GM15510 (cell line): ENCODE results near the gene HMG20B.
A peak's percentile ranks its signal among the peaks of the same experiment; 100 is the strongest.

ENCODE experiments used
- POLR2A ChIP-seq: IDR thresholded peaks from 3 replicates; pipeline ENCODE4 v1.6.1; 2011; ENCODE audit warnings: borderline replicate concordance; ENCODE audit not compliant: insufficient read length; ENCODE audit errors: extremely low read depth

HMG20B gene

DNA sequence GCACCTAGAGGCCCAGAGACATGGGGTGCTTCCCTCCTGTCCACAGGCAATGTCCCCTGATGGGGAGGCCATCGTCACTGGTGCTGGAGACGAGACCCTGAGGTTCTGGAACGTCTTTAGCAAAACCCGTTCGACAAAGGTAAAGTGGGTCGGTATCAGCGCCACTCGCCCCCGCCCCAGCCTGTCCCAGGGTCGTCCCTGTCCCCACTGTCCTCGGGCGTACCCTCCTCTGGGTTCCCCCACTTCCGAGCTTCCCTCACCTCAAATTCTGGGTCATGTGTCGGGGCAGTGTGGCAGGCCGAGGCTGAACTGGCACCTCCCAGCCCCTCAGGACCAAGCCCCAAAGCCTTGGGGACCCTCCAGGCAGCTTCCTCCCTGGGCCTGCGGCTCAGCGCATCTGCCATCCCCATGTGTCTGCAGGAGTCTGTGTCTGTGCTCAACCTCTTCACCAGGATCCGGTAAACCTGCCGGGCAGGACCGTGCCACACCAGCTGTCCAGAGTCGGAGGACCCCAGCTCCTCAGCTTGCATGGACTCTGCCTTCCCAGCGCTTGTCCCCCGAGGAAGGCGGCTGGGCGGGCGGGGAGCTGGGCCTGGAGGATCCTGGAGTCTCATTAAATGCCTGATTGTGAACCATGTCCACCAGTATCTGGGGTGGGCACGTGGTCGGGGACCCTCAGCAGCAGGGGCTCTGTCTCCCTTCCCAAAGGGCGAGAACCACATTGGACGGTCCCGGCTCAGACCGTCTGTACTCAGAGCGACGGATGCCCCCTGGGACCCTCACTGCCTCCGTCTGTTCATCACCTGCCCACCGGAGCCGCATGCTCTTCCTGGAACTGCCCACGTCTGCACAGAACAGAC lies 38.1 kb upstream of the HMG20B start:
- TF ChIP-seq POLR2A: no peak

DNA sequence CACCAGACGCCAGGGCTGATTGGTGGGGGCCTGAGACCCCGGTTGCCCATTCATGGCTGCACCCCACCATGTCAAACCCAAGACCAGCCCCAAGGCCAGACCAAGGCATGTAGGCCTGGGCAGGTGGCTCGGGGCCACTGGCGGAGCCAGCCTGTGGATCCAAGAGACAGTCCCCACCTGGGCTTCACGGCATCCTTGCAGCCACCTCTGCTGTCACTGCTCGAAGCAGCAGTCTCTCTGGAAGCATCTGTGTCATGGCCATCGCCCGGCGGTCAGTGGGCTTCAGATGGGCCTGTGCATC lies 37.6 kb upstream of the HMG20B start:
- TF ChIP-seq POLR2A: no peak

DNA sequence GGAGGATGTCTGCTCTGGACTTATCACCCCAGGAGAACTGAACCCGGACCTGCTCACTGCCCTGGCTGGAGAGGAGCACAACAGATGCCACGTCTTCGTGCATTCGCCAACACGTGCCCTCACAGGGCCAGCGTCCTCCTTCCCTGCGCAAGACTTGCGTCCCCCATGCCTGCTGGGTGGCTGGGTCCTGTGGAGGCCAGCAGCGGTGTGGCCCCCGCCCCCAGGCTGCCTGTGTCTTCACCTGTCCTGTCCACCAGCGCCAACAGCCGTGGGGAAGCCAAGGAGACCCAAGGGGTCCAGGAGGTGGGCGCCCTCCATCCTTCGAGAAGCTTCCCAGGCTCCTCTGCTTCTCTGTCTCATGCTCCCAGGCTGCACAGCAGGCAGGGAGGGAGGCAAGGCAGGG lies 37.2 kb upstream of the HMG20B start:
- TF ChIP-seq POLR2A: peak; percentile 14

DNA sequence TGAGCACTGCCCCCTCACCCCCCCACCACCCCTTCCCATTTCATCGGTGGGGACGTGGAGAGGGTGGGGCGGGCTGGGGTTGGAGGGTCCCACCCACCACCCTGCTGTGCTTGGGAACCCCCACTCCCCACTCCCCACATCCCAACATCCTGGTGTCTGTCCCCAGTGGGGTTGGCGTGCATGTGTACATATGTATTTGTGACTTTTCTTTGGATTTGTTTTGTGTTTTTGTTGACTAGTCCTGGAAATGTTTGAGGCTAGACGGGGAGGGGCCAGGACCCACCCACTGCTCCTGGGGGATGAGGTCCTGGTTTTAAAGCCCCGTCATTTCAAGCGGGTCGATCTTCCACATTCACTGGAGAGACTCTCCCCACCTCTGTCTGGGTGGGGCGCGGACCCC lies 36.8 kb upstream of the HMG20B start:
- TF ChIP-seq POLR2A: no peak

DNA sequence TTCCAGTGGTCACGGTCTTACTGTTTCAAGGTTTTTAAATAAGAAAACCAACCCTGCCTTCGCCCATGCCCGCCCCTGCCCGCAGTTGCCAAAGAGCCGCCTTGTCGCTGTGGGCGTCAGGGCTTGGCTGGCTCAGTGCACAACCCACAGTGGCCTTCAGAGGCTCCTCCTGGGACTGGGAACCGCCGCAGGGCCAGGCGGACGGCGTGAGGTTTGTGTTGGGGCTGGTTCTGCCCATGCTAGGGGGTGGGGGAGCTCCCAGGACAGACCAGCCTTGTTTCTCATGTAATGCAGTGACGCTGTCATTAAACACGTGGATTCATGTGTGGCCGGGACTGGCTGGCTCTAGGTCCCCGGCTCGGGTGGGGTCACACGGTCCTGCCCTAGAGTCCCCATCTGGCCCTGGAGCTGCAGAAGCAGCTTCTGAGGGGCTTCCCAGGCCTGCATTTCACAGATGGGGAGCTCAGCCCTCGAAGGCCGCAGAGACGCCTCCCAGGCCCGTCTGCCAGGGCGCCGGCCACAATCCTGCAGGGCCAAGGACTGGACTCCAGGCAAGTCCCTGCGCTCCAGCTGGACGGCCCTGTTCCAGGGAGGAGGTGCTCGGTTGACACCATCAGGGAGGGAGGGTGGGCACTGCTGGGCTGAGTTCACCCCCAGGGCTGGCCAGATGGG lies 36.2 kb upstream of the HMG20B start:
- TF ChIP-seq POLR2A: no peak

DNA sequence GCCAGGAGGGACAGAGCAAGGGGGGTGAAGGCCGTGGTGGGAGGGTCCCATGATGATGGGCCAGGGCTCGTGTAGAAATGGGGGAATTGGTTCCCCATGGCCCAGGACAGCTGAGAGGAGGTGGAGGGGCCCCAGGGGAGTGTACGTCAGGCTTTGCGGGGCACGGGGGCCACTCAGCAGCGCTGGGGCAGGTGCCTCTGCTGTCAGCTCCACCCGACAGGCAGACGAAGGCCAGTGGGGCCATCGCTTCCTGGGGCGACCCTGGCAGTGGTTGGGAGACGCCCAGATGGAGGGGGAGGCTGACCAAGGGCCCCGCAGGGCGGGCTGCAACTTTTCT lies 35.7 kb upstream of the HMG20B start:
- no peak for TF ChIP-seq POLR2A

DNA sequence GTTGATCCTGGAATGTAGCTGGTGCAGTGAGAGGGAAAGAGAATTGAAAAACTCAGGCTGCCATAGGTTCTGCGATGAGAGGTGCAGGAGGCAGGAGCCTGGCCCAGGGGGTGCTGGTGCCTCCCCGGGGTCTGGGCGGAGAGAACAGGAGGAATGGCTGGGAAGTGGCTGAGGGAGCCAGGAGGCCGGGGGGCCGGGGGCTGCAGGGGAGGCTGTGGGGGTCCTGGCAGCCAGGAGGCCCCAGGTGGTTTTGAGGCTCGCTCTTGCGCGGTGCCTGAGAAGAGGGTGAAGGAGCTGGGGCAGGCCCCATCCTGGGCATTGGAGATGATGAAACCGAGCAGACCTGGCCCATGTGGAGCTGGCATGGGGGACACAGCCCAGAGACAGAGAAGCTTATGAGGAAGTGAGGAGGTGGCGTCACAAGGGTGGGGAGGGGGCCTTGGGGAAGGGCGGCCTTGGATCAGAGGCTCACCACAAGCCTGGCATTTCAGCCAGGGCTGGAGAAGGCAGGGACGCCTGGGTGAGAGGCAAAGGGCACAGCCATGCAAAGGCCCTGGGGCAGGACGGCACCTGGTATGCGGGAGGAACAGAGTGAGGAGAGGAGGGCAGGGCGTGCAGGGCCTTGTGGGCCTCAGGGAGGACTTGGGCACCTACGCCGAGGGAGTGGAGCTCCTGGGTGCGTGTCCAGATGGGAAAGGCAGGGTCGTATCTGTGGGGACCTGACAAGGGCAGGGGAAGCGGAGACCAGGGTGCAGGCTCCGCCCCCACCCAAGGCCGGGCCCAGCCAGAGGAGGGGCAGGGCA lies 35.1 kb upstream of the HMG20B start:
- TF ChIP-seq POLR2A: no peak

DNA sequence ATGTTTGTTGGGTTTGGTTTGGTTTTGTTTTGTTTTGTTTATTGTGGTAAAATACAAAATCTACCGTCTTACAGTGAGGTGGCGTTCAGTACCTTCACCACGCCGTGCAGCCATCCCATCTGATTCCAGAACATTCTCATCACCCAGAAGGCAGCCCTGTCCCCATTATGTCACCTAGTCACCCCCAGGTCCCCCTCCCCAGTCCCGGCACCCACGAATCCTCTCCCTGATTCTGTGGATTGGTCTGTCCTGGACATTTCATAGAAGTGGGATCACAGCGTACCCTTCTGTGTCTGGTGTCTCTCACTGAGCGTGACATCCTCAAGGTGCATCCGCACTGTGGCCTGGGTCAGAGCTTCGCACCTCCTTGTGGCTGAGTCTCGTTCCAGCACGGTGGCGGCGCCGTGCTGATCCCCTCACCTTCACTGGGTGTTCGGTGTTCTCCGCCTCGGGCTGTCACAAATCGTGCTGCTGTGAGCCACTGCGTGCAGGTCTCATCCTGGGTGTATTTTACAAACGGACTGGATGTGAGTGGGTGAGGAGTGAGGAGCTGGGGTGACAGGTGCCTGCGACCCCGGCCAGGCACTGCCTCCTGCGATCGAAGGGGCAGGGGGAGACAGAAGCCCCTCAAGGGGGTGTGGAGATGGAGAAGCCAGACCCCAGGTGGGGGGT lies 34.4 kb upstream of the HMG20B start:
- no peak for TF ChIP-seq POLR2A

DNA sequence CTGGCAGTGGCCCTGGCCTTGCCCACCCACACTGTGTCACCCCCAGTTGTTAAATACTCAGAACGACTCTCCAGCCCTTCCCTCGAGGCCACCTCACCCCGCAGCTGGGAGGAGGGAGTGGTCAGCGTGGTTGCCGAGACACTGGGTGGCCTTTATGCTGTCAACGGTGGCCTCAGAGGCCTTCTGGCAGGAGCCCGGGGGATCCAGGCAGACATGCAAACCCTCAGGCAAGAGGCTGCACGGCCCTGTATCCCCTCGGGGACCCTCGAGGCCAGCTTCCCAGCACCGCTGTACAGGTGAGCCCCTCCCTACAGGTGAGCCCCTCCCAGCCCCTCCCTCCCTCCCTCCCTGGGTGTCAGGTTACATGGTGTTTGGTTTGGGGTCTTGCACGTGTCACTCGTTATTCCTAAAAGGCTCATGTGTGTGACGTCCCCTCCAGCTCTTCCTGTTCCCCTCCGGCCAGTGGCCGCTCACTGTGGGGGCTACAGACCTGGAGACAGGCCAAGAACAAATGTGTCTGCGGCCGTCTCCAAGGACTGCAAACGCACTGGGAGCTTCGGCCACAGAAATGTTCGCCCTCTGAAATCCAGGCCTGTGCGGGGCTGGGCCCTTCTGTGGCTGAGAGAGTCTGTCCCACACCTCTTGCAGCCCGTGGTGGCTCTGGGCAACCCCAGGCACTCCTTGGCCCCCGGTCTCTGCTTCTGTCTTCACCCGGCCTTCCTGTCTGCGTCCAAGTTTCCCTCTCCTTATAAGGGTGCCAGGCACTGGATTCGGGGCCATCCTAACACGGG lies 33.6 kb upstream of the HMG20B start, which contains the start of gene TEKTIP1:
TEKTIP1 (plus strand) TSS at position 210 of the 791 bp plus-strand sequence; CDS start at position 214, 4 bp downstream.
- TF ChIP-seq POLR2A: no peak

DNA sequence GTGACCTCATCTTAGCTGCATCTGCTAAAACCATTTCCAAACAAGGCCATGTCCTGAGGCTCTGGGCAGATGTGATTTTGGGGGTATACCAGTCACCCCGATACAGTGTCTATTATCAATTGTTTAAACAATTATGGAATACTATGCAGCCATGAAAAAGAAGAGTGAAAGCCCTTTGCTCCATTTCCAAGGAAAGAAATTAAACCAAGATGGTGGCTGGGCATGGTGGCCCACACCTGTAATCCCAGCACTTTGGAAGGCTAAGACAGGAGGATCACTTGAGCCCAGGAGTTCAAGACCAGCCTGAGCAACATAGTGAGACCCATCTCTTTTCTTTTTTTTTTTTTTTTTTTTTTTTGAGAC lies 33.0 kb upstream of the HMG20B start:
- TF ChIP-seq POLR2A: no peak

DNA sequence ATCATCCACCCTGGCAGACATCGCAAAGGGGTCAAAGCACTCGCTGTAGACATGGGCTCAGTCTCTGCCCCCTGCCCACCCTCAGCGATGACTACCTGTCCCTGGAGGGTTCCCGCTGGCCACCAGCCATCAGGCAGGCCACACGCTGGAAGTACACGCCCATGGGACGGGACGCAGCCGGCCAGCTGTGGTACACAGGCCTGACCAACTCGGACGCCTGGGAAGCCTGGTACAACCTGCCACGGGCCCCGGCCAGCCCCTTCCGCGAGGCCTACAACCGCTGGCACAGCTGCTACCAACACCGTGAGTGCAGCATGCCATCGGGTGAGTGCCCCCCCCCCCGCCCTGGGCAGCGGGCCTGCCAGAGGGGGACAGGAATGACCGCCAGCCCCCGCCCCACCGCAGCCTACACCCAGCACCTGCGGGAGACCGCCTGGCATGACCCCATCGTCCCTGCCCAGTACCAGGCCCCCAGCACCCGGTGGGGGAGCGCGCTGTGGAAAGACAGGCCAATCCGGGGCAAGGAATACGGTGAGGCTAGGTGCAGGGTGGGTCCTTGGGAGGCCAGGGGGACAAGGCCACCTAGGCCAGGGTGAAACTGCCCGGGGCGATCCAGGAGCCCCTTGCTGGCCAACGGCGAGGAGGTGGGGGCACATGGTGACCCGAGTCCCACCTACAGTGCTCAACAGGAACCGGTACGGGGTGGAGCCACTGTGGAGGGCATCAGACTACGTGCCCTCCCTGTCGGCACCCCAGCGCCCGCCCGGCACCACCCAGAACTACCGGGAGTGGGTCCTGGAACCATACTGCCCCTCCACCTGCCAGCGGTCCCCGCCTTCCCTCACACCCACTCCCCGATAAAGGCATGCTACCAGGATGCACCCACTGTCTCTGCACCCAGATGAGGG lies 29.3 kb upstream of the HMG20B start:
- TF ChIP-seq POLR2A: no peak

DNA sequence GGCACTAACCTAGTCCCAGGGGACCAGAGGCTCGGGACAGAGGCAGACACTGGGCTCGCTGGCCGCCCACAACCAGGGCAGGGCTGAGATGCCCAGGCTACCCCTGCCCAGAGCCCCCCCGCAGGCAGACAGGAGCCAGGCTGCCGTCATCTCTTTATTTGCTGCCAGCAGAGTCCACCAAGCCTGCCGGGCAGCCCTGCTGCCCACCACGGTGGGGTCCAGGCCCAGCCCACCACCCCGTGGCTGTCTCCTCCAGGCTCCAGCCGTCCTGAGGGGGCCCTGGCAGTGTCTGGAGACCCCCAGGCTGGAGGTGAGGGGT lies 28.7 kb upstream of the HMG20B start:
- no peak for TF ChIP-seq POLR2A
